Caco-2 (cell line): ENCODE results near the gene MSRB3. TPM values are rescaled to one million over a fixed set of nuclear protein-coding genes. Genes with fewer than 3 reads are reported as not detected.

Source experiments
- BruUV-seq: library from RNA; stranded (reverse); fragments of 400-500 nt; replicated peaks from 2 replicates; lab custom pipeline; 2021; lab: Mats Ljungman, UMichigan
- CTCF ChIA-PET: fragments of 300-600 bp; sonication (Branson Sonifier 250); formaldehyde crosslinking; loops from one replicate; lab custom pipeline; 2022; ENCODE audit warnings: antibody characterized with exemption; lab: Charles Lee
- POLR2A ChIA-PET: fragments of 300-600 bp; sonication (Branson Sonifier 250); formaldehyde crosslinking; loops from one replicate; lab custom pipeline; 2022; ENCODE audit warnings: antibody characterized with exemption; lab: Charles Lee
- DNase-seq, 2 experiments: peaks; one replicate each; pipeline versions ENCODE4 v3.0.0 to v3.0.0-alpha.2; 2020 to 2022
- H3K27me3 ChIP-seq: replicated peaks from 2 replicates; pipeline ENCODE4 v1.6.0; 2011; ENCODE audit warnings: low read length; ENCODE audit not compliant: control insufficient read depth, insufficient read depth
- H3K36me3 ChIP-seq: 2 replicates; pipeline ENCODE4 v1.5.1; 2011; ENCODE audit warnings: low read length; ENCODE audit not compliant: control insufficient read depth, insufficient read depth
- H3K4me1 ChIP-seq: fragments of 250-450 bp; sonication (Bioruptor Pico); 2 replicates; pipeline ENCODE4 v1.5.1; 2020; ENCODE audit warnings: mild to moderate bottlenecking
- H3K4me3 ChIP-seq: 2 replicates; pipeline ENCODE4 v1.5.1; 2011; ENCODE audit warnings: low read depth, mild to moderate bottlenecking, control low read depth, low read length
- H3K9me3 ChIP-seq: fragments of 250-450 bp; sonication (Bioruptor Pico); 2 replicates; pipeline ENCODE4 v1.5.1; 2020; ENCODE audit warnings: mild to moderate bottlenecking, moderate library complexity
- H3K27ac Mint-ChIP-seq: one replicate; pipeline ENCODE4 v1.8.0; 2022; ENCODE audit warnings: mixed read lengths; ENCODE audit not compliant: unreplicated experiment
- H3K27me3 Mint-ChIP-seq: one replicate; pipeline ENCODE4 v1.8.0; 2022; ENCODE audit warnings: mixed read lengths; ENCODE audit not compliant: insufficient read depth, unreplicated experiment
- H3K36me3 Mint-ChIP-seq: one replicate; pipeline ENCODE4 v1.8.0; 2022; ENCODE audit warnings: mild to moderate bottlenecking, mixed read lengths; ENCODE audit not compliant: insufficient read depth, unreplicated experiment
- H3K4me1 Mint-ChIP-seq: one replicate; pipeline ENCODE4 v1.8.0; 2022; ENCODE audit warnings: low read depth, mixed read lengths; ENCODE audit not compliant: unreplicated experiment
- H3K4me3 Mint-ChIP-seq: one replicate; pipeline ENCODE4 v1.8.0; 2022; ENCODE audit warnings: mild to moderate bottlenecking, moderate library complexity, mixed read lengths; ENCODE audit not compliant: unreplicated experiment
- H3K9me3 Mint-ChIP-seq: one replicate; pipeline ENCODE4 v1.8.0; 2022; ENCODE audit warnings: mixed read lengths; ENCODE audit not compliant: unreplicated experiment
- intact Hi-C: fragments of 100-400 bp; cut with micrococcal nuclease; formaldehyde crosslinking; loops from one replicate; pipeline ENCODE4 v1.10.0; 2022; ENCODE audit not compliant: unreplicated experiment
- total RNA-seq: library from RNA; stranded (reverse); gene quantifications from 2 replicates; pipeline ENCODE4 v1.2.3, GENCODE V29; 2022
- TF ChIP-seq, protein P1 (sequence below), 2 experiments: fragments of 200-600 bp in 1 of 2; IDR thresholded peaks; 1 replicate in 1 of 2; 2 replicates in 1 of 2; pipeline versions ENCODE4 v1.5.1 to v1.8.0; 2011 to 2022; ENCODE audit warnings: antibody characterized with exemption in 1 of 2, control low read depth in 1 of 2, inconsistent platforms in 1 of 2, low read depth in 1 of 2, low read length in 1 of 2, mild to moderate bottlenecking in 1 of 2, moderate library complexity in 1 of 2; ENCODE audit not compliant: insufficient read depth in 1 of 2, severe bottlenecking in 1 of 2, unreplicated experiment in 1 of 2

The MSRB3 gene
- total RNA-seq, 1 experiment from 2014 or later: 7.7 TPM

DNA sequence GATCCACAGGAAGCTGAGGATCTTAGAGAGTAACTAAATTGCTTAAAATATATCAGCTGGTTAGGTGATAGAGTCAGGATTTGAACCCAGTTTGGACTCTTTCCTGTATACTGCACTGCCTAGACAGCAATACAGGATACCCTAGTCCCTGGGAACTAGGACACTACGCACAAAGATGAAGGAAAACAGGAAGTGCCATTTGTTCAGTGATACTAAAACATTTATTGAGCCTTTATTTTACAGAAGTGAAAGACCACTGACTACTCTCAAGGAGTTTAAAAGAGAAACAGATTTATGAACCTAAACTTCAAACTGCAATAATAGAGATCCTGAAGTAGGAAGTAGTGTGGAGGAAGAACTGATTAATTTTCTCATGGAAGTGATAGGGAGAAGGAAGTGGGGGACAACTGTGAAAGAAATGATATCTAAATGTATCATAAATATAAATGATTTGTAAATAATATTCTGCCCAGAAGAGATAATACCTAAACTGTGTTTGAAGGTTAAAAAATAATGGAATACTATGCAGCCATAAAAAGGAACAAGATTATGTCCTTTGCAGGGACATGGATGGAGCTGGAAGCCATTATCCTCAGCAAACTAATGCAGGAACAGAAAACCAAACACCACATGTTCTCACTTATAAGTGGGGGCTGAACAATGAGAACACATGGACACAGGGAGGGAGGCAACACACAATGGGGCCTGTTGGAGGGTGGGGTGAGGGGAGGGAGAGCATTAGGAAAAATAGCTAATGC lies 18.2 kb downstream of the MSRB3 start:
- CTCF ChIA-PET: no interaction called here
- TF ChIP-seq, protein P1, sequence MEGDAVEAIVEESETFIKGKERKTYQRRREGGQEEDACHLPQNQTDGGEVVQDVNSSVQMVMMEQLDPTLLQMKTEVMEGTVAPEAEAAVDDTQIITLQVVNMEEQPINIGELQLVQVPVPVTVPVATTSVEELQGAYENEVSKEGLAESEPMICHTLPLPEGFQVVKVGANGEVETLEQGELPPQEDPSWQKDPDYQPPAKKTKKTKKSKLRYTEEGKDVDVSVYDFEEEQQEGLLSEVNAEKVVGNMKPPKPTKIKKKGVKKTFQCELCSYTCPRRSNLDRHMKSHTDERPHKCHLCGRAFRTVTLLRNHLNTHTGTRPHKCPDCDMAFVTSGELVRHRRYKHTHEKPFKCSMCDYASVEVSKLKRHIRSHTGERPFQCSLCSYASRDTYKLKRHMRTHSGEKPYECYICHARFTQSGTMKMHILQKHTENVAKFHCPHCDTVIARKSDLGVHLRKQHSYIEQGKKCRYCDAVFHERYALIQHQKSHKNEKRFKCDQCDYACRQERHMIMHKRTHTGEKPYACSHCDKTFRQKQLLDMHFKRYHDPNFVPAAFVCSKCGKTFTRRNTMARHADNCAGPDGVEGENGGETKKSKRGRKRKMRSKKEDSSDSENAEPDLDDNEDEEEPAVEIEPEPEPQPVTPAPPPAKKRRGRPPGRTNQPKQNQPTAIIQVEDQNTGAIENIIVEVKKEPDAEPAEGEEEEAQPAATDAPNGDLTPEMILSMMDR (IDR thresholded peaks at IDR 0.05; ENCODE audit: insufficient read depth in 1 of 2, low read depth in 1 of 2, low read length in 1 of 2, severe bottlenecking in 1 of 2, unreplicated experiment in 1 of 2): no peak
- H3K27me3 ChIP-seq: no peaks in the 10 kb centered on the region
- BruUV-seq: no TSS peak
- H3K4me1 Mint-ChIP-seq: no peaks in the 10 kb centered on the region
- H3K4me1 ChIP-seq: no peaks in the 10 kb centered on the region
- POLR2A ChIA-PET: no interaction called here
- no peaks in the 10 kb centered on the region for H3K36me3 Mint-ChIP-seq
- no peak for DNase-seq
- H3K9me3 Mint-ChIP-seq: peaks cover 9% of the 10 kb centered on the region
- H3K27me3 Mint-ChIP-seq: no peaks in the 10 kb centered on the region
- H3K36me3 ChIP-seq: no peaks in the 10 kb centered on the region
- no peaks in the 10 kb centered on the region for H3K9me3 ChIP-seq
- H3K4me3 ChIP-seq: no peak overlapping the region
- no peak overlapping the region for H3K4me3 Mint-ChIP-seq
- intact Hi-C loops: no loop called here
- no peak overlapping the region for H3K27ac Mint-ChIP-seq

DNA sequence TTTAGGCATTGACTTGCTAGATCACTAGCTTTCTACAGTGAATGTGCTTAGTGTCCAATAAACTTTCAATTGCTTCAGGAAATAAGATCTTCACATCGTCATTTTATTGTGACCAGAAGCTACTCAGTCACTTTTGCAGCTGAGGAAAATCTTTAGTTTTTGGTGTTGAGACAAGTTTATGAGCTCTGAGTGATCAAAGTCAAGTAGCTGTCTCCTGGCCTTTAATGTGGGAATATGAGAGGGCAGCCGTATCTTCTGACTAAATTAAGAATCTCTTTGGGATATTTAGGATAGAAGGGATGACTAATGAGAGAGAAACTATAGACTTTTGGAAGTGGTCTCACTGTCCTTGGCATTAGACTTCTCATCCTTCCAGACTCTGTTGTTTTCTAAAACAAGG lies 21.6 kb downstream of the MSRB3 start:
- POLR2A ChIA-PET: no interaction called here
- H3K36me3 Mint-ChIP-seq: no peaks in the 10 kb centered on the region

DNA sequence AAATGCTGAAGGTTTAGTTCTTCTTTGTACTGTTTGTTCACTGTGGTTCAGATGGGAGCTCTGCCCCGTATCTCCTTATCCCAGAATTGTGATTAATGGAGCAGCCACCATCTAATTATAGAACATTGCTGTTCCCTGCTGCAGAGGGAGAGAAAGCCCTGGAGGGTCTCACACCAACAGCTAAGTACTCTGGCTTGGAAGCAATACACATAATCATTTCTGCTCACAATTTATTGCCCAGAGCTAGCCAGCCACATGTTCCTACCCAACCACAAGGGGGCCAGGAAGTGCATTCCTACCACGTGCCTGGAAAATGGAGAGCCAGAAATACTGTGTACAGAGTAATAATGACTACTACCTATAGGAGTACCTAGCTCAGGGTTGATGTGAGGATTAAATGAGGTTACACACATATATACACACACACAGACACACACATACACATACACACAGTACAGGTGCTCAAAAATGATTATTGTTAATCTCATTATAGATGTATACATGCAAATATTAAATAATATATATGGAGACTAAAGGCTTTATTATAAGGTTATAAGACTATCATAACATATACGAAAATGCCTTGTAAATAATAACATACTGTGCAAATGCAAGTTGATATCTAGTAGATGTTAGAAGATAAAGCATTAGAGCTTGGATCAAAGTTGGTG lies 22.3 kb downstream of the MSRB3 start:
- CTCF ChIA-PET: interaction anchor here (0.6 kb wide), 1 partner anchor 934 kb away, joined by 4 read pairs; no protein-coding TSS in a partner anchor
- Histone ChIP-seq H3K4me3 (no peak overlapping the region), H3K4me1 (no peaks in the 10 kb centered on the region), H3K27me3 (no peaks in the 10 kb centered on the region), H3K36me3 (no peaks in the 10 kb centered on the region), H3K9me3 (no peaks in the 10 kb centered on the region)
- peaks cover 9% of the 10 kb centered on the region for H3K9me3 Mint-ChIP-seq
- no peaks in the 10 kb centered on the region for H3K27me3 Mint-ChIP-seq
- no peak overlapping the region for H3K4me3 Mint-ChIP-seq
- POLR2A ChIA-PET: no interaction called here
- BruUV-seq: no TSS peak
- H3K36me3 Mint-ChIP-seq: no peaks in the 10 kb centered on the region
- peak; percentile 60 to 63 for DNase-seq
- H3K4me1 Mint-ChIP-seq: no peaks in the 10 kb centered on the region
- intact Hi-C loops: loop anchor here (5.0 to 10.0 kb wide), 2 partner anchors 174 to 409 kb away; no protein-coding TSS in a partner anchor
- H3K27ac Mint-ChIP-seq: no peak overlapping the region
- TF ChIP-seq, protein P1 (IDR thresholded peaks at IDR 0.05; ENCODE audit: insufficient read depth in 1 of 2, low read depth in 1 of 2, low read length in 1 of 2, severe bottlenecking in 1 of 2, unreplicated experiment in 1 of 2): peak; percentile 48 to 55

More for the DNA sequence above, 21.6 kb downstream of the MSRB3 start:
- CTCF ChIA-PET: no interaction called here
- TF ChIP-seq, protein P1 (IDR thresholded peaks at IDR 0.05; ENCODE audit: insufficient read depth in 1 of 2, low read depth in 1 of 2, low read length in 1 of 2, severe bottlenecking in 1 of 2, unreplicated experiment in 1 of 2): no peak
- Histone ChIP-seq H3K36me3 (no peaks in the 10 kb centered on the region), H3K27me3 (no peaks in the 10 kb centered on the region), H3K4me3 (no peak overlapping the region), H3K4me1 (no peaks in the 10 kb centered on the region), H3K9me3 (no peaks in the 10 kb centered on the region)
- no peak for DNase-seq
- intact Hi-C loops: loop anchor here (5.0 to 10.0 kb wide), 2 partner anchors 175 to 408 kb away; no protein-coding TSS in a partner anchor
- no peak overlapping the region for H3K27ac Mint-ChIP-seq
- H3K4me3 Mint-ChIP-seq: no peak overlapping the region
- no peaks in the 10 kb centered on the region for H3K4me1 Mint-ChIP-seq
- BruUV-seq: no TSS peak
- no peaks in the 10 kb centered on the region for H3K27me3 Mint-ChIP-seq
- peaks cover 9% of the 10 kb centered on the region for H3K9me3 Mint-ChIP-seq
